GM12878 (cell line): Measurements from ENCODE around the gene NME7. TPM values are rescaled to one million over a fixed set of nuclear protein-coding genes. Genes with fewer than 3 reads are reported as not detected.

Experiments used
- E2F8 ChIP-seq: fragments of 450-650 bp; IDR thresholded peaks from 2 replicates; pipeline ENCODE4 v1.6.1; 2018; ENCODE audit warnings: mild to moderate bottlenecking, low read depth, moderate library complexity; ENCODE audit not compliant: partially characterized antibody
- E4F1 ChIP-seq: fragments of 450-650 bp; IDR thresholded peaks from 2 replicates; pipeline ENCODE4 v1.6.1; 2018; ENCODE audit warnings: borderline replicate concordance, mild to moderate bottlenecking; ENCODE audit not compliant: partially characterized antibody
- ELK1 ChIP-seq: IDR thresholded peaks from 2 replicates; pipeline ENCODE4 v1.6.1; 2012; ENCODE audit warnings: low read depth, low read length, improper control_type of control experiment
- FOXM1 ChIP-seq: IDR thresholded peaks from 2 replicates; pipeline ENCODE4 v1.6.1; 2012; ENCODE audit warnings: low read depth, mild to moderate bottlenecking, inconsistent platforms, low read length, moderate library complexity
- GABPA ChIP-seq: IDR thresholded peaks from 2 replicates; pipeline ENCODE4 v1.6.1; 2014; ENCODE audit warnings: antibody characterized with exemption, low read depth, mild to moderate bottlenecking, inconsistent platforms
- HDGF ChIP-seq: fragments of 450-650 bp; IDR thresholded peaks from 2 replicates; pipeline ENCODE4 v1.6.1; 2016; ENCODE audit warnings: antibody characterized with exemption
- HSF1 ChIP-seq: fragments of 150-350 bp; IDR thresholded peaks from 2 replicates; pipeline ENCODE4 v1.6.1; 2014; ENCODE audit warnings: mild to moderate bottlenecking, low read depth, low read length
- KLF5 ChIP-seq: fragments of 450-650 bp; IDR thresholded peaks from 2 replicates; pipeline ENCODE4 v1.6.1; 2014; ENCODE audit warnings: mild to moderate bottlenecking; ENCODE audit not compliant: partially characterized antibody
- RELA ChIP-seq: fragments of 450-650 bp; IDR thresholded peaks from 2 replicates; pipeline ENCODE4 v1.8.0; 2014; ENCODE audit warnings: borderline replicate concordance; ENCODE audit not compliant: partially characterized antibody
- RFX5 ChIP-seq: IDR thresholded peaks from 2 replicates; pipeline ENCODE4 v1.6.1; 2011; ENCODE audit warnings: low read depth, low read length, improper control_type of control experiment
- ZBTB33 ChIP-seq: fragments of 450-650 bp; IDR thresholded peaks from 2 replicates; pipeline ENCODE4 v1.6.1; 2017; ENCODE audit warnings: mild to moderate bottlenecking
- ZBTB4 ChIP-seq: fragments of 450-650 bp; formaldehyde crosslinking; IDR thresholded peaks from 2 replicates; pipeline ENCODE4 v1.4.0; 2022; ENCODE audit warnings: mild to moderate bottlenecking, moderate library complexity
- polyA plus RNA-seq, 11 experiments: library from polyadenylated mRNA; depleted of rRNA in 4 of 11; unstranded in 6 of 11; stranded (reverse) in 5 of 11; fragments of >200 nt; fragmentation: Nextera tagmentation in 4 of 11; fragmentation: Illumina TruSeq in 1 of 11; extraction: Ambion mirVana in 4 of 11; extraction: Trizol in 1 of 11; gene quantifications; 1 replicate in 1 of 11; 2 replicates in 10 of 11; pipeline versions ENCODE4 v1.2.1 to v1.2.3, GENCODE V29; 2011 to 2016; ENCODE audit warnings: inconsistent platforms in 2 of 11, missing spikeins in 2 of 11, low read depth in 1 of 11
- total RNA-seq, 4 experiments: library from RNA; depleted of rRNA in 3 of 4; stranded (reverse); fragments of >200 nt in 3 of 4; fragmentation: Illumina TruSeq in 1 of 4; extraction: Trizol in 1 of 4; gene quantifications; 2 replicates each; pipeline versions ENCODE4 v1.2.1 to v1.2.3, GENCODE V29; 2013 to 2021

Gene NME7
- total and polyA plus RNA-seq, 10 of the 15 experiments (the other 5 are each of a cell fraction or from before 2014, with no cell fraction given) = 1.5 to 15.6 (median 7.2) TPM

GRCh38 chr1:169115891-169116585, 251.6 kb downstream of the NME7 start (continued):
- TF ChIP-seq HSF1 (no peak), E4F1 (no peak), RFX5 (peak; percentile 80), HDGF (no peak), FOXM1 (peak; percentile 38; the same call in 1 of the 2 replicates), ZBTB33 (no peak), ELK1 (no peak), KLF5 (no peak), ZBTB4 (CRISPR knock-in tag) (no peak), GABPA (no peak), RELA (peak; percentile 56), E2F8 (no peak)
